Measurements from ENCODE around the gene AKT2. TPM values are rescaled to one million over a fixed set of nuclear protein-coding genes. Genes with fewer than 3 reads are reported as not detected.

AKT2 gene
- polyA plus RNA-seq, 1 donor (not counting 4 experiments of a cell fraction or from before 2014, with no cell fraction given): 108 TPM

DNA sequence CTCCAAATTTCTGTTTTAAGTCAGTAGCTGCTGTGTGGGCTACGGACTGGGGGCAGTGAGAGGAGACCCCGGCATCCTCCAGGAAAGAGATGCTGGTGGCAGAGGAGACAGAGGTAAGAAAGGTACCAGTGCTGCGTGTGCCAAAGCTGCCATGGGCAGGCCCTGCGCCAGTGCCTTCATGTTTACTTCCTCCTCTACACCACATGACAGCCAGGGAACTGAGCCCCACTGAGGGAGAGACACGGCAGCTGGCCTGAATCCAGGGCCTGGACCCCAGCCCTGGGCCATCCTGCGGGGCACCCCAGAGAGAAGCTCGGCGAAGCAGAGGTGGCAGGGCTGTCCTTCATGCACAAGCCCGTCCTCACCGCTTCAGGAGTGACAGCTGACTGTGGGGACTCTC lies 35.9 kb downstream of the AKT2 start:
- peaks cover 7% of the 10 kb centered on the region for H3K4me1 ChIP-seq (ENCODE audit: control insufficient read depth, extremely low read depth, insufficient read depth, low read length)
- H3K27ac ChIP-seq (ENCODE audit: control insufficient read depth, insufficient read depth, low read length): no peak overlapping the region
- no peak overlapping the region for H3K9ac ChIP-seq (ENCODE audit: control insufficient read depth, extremely low read depth, insufficient read depth, low read length)
- DNase-seq (ENCODE audit: low read depth, low spot score) (no peak), FAIRE-seq (no peak)
- no peaks in the 10 kb centered on the region for H3K27me3 ChIP-seq (ENCODE audit: control insufficient read depth, extremely low read depth, insufficient read depth, low read length)
- no peak overlapping the region for H2AFZ ChIP-seq (ENCODE audit: control insufficient read depth, low read length)
- peaks cover 0 to 13% of the 10 kb centered on the region in 2 experiments for H3K36me3 ChIP-seq (ENCODE audit: control insufficient read depth in 2 of 2, extremely low read depth in 1 of 2, insufficient read depth in 2 of 2, low read length in 2 of 2)
- H3K79me2 ChIP-seq (ENCODE audit: control insufficient read depth, insufficient read depth, low read length): peaks cover 20% of the 10 kb centered on the region
- no peaks in the 10 kb centered on the region for H4K20me1 ChIP-seq (ENCODE audit: control insufficient read depth, extremely low read depth, insufficient read depth, low read length)
- H3K4me2 ChIP-seq (ENCODE audit: control insufficient read depth, extremely low read depth, insufficient read depth, low read depth, low read length): no peak overlapping the region
- H3K9me3 ChIP-seq (ENCODE audit: control insufficient read depth, low read depth, low read length): no peaks in the 10 kb centered on the region
- no peaks in the 10 kb centered on the region for H3K9me1 ChIP-seq (ENCODE audit: control insufficient read depth, extremely low read depth, insufficient read depth, low read length)
- TF ChIP-seq, protein P1, sequence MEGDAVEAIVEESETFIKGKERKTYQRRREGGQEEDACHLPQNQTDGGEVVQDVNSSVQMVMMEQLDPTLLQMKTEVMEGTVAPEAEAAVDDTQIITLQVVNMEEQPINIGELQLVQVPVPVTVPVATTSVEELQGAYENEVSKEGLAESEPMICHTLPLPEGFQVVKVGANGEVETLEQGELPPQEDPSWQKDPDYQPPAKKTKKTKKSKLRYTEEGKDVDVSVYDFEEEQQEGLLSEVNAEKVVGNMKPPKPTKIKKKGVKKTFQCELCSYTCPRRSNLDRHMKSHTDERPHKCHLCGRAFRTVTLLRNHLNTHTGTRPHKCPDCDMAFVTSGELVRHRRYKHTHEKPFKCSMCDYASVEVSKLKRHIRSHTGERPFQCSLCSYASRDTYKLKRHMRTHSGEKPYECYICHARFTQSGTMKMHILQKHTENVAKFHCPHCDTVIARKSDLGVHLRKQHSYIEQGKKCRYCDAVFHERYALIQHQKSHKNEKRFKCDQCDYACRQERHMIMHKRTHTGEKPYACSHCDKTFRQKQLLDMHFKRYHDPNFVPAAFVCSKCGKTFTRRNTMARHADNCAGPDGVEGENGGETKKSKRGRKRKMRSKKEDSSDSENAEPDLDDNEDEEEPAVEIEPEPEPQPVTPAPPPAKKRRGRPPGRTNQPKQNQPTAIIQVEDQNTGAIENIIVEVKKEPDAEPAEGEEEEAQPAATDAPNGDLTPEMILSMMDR (optimal IDR thresholded peaks at IDR 0.05 in 1 of 3, IDR thresholded peaks at IDR 0.05 in 1 of 3, conservative IDR thresholded peaks at IDR 0.05 in 1 of 3; ENCODE audit: extremely low read depth in 1 of 3, insufficient read depth in 2 of 3, low read length in 3 of 3): no peak
- no peak for TF ChIP-seq EZH2 (IDR thresholded peaks at IDR 0.05; ENCODE audit: low read length)
- no peak overlapping the region for H3K4me3 ChIP-seq (ENCODE audit: control insufficient read depth in 2 of 3, extremely low read depth in 1 of 3, insufficient read depth in 2 of 3, low read depth in 1 of 3, low read length in 3 of 3)
- dilution Hi-C loops (cut with MboI; ENCODE audit: extremely low pct_ligation_motif_present, low sequenced_read_pairs): no loop called here

- Histone ChIP-seq H2AFZ (ENCODE audit: control insufficient read depth, low read length) (no peak overlapping the region), H3K79me2 (ENCODE audit: control insufficient read depth, insufficient read depth, low read length) (peaks cover 18% of the 10 kb centered on the region), H3K36me3 (ENCODE audit: control insufficient read depth in 2 of 2, extremely low read depth in 1 of 2, insufficient read depth in 2 of 2, low read length in 2 of 2) (peaks cover 0 to 8% of the 10 kb centered on the region in 2 experiments), H3K4me2 (ENCODE audit: control insufficient read depth, extremely low read depth, insufficient read depth, low read depth, low read length) (no peak overlapping the region), H3K4me1 (ENCODE audit: control insufficient read depth, extremely low read depth, insufficient read depth, low read length) (peaks cover 7% of the 10 kb centered on the region), H3K9me3 (ENCODE audit: control insufficient read depth, low read depth, low read length) (no peaks in the 10 kb centered on the region), H3K27ac (ENCODE audit: control insufficient read depth, insufficient read depth, low read length) (no peak overlapping the region), H4K20me1 (ENCODE audit: control insufficient read depth, extremely low read depth, insufficient read depth, low read length) (no peaks in the 10 kb centered on the region), H3K9me1 (ENCODE audit: control insufficient read depth, extremely low read depth, insufficient read depth, low read length) (no peaks in the 10 kb centered on the region), H3K4me3 (ENCODE audit: control insufficient read depth in 2 of 3, extremely low read depth in 1 of 3, insufficient read depth in 2 of 3, low read depth in 1 of 3, low read length in 3 of 3) (no peak overlapping the region), H3K9ac (ENCODE audit: control insufficient read depth, extremely low read depth, insufficient read depth, low read length) (no peak overlapping the region), H3K27me3 (ENCODE audit: control insufficient read depth, extremely low read depth, insufficient read depth, low read length) (no peaks in the 10 kb centered on the region)
- TF ChIP-seq, protein P1 (optimal IDR thresholded peaks at IDR 0.05 in 1 of 3, IDR thresholded peaks at IDR 0.05 in 1 of 3, conservative IDR thresholded peaks at IDR 0.05 in 1 of 3; ENCODE audit: extremely low read depth in 1 of 3, insufficient read depth in 2 of 3, low read length in 3 of 3): no peak
- TF ChIP-seq EZH2 (IDR thresholded peaks at IDR 0.05; ENCODE audit: low read length): no peak
- DNase-seq (ENCODE audit: low read depth, low spot score) (no peak), FAIRE-seq (no peak)
- dilution Hi-C loops (cut with MboI; ENCODE audit: extremely low pct_ligation_motif_present, low sequenced_read_pairs): no loop called here
Observed at GRCh38 chr19:40247735-40248262, 37.3 kb downstream of the AKT2 start.

Measured in keratinocyte (primary cell).